ENCODE measurements around the gene TTC3. TPM values are rescaled to one million over a fixed set of nuclear protein-coding genes. Genes with fewer than 3 reads are reported as not detected.

The TTC3 gene
- total RNA-seq, 1 experiment from 2014 or later: 92.8 TPM

DNA sequence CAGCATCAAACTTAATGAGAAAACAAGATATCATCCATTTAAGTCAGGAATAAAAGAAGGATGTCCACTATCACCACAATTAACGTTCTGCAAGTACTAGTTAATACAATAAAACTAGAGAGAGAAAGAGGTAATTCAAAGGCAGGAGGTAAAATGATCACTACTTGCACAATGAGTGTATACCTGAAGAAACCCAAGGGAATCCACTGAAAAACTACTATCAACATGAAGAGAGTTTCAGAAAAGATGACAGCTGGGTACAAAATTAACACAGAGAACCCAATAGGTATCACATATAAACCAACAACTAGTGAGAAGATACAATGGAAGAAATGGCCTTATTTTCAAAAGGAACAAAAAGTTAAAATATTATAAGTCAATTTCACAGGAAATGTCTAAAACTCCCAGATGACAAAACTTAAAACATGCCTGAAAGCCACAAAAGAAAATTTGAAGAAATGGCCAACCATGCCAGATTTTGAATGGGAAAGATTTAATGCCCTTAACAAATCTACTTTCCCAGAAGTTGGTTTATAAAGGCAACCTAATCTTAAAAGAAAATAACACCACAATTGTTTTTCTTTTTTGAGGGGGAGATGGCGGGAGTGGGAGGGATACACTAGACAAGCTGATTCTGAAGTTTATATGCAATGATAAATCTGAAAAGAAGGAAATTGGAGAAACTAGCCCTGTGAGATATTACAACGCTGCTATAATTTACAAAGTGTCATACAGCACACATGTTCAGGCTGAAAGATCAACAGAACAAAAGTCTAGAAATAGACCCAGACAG lies 176.3 kb downstream of the TTC3 start:
- POLR2A ChIA-PET: no interaction called here
- no peak overlapping the region for H3K4me3 Mint-ChIP-seq (ENCODE audit: unreplicated experiment)
- TF ChIP-seq, protein P1, sequence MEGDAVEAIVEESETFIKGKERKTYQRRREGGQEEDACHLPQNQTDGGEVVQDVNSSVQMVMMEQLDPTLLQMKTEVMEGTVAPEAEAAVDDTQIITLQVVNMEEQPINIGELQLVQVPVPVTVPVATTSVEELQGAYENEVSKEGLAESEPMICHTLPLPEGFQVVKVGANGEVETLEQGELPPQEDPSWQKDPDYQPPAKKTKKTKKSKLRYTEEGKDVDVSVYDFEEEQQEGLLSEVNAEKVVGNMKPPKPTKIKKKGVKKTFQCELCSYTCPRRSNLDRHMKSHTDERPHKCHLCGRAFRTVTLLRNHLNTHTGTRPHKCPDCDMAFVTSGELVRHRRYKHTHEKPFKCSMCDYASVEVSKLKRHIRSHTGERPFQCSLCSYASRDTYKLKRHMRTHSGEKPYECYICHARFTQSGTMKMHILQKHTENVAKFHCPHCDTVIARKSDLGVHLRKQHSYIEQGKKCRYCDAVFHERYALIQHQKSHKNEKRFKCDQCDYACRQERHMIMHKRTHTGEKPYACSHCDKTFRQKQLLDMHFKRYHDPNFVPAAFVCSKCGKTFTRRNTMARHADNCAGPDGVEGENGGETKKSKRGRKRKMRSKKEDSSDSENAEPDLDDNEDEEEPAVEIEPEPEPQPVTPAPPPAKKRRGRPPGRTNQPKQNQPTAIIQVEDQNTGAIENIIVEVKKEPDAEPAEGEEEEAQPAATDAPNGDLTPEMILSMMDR (IDR thresholded peaks at IDR 0.05; ENCODE audit: insufficient read depth in 1 of 2, low read depth in 1 of 2, low read length in 1 of 2, severe bottlenecking in 1 of 2, unreplicated experiment in 1 of 2): no peak
- Histone ChIP-seq H3K36me3 (ENCODE audit: control insufficient read depth, insufficient read depth, low read length) (no peaks in the 10 kb centered on the region), H3K9me3 (no peaks in the 10 kb centered on the region), H3K4me1 (no peaks in the 10 kb centered on the region), H3K27me3 (replicated peaks; ENCODE audit: control insufficient read depth, insufficient read depth, low read length) (no peaks in the 10 kb centered on the region), H3K4me3 (ENCODE audit: low read depth, low read length) (no peak overlapping the region)
- CTCF ChIA-PET: no interaction called here
- intact Hi-C loops (cut with micrococcal nuclease; ENCODE audit: unreplicated experiment): no loop called here
- H3K36me3 Mint-ChIP-seq (ENCODE audit: insufficient read depth, unreplicated experiment): peaks cover 6% of the 10 kb centered on the region
- no TSS peak for BruUV-seq (replicated peaks)
- no peak overlapping the region for H3K27ac Mint-ChIP-seq (ENCODE audit: unreplicated experiment)
- DNase-seq: no peak
- H3K9me3 Mint-ChIP-seq (ENCODE audit: unreplicated experiment): no peaks in the 10 kb centered on the region
- peaks cover 11% of the 10 kb centered on the region for H3K4me1 Mint-ChIP-seq (ENCODE audit: low read depth, unreplicated experiment)
- no peaks in the 10 kb centered on the region for H3K27me3 Mint-ChIP-seq (ENCODE audit: insufficient read depth, unreplicated experiment)

DNA sequence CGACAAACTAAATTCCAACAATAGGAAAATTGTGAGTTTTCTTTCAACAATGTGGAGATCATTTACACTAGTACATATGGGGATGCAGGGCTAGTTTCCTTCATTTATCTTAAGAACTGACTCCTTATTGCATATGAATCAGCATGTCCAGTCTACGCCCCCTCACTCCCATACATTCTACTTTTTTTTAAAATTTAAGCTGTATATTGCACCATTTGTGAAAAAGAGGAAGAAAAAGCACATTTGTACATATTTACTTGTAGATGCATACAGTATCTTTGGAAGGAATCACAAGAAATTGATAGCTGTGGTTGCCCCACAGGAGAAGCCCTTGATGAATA lies 178.2 kb downstream of the TTC3 start:
- H3K4me3 ChIP-seq (ENCODE audit: low read depth, low read length): no peak overlapping the region
- Mint-ChIP-seq H3K36me3 (ENCODE audit: insufficient read depth, unreplicated experiment) (peaks cover 6% of the 10 kb centered on the region), H3K4me1 (ENCODE audit: low read depth, unreplicated experiment) (no peaks in the 10 kb centered on the region), H3K27ac (ENCODE audit: unreplicated experiment) (no peak overlapping the region), H3K4me3 (ENCODE audit: unreplicated experiment) (no peak overlapping the region), H3K9me3 (ENCODE audit: unreplicated experiment) (no peaks in the 10 kb centered on the region), H3K27me3 (ENCODE audit: insufficient read depth, unreplicated experiment) (no peaks in the 10 kb centered on the region)
- DNase-seq: no peak
- TF ChIP-seq, protein P1 (IDR thresholded peaks at IDR 0.05; ENCODE audit: insufficient read depth in 1 of 2, low read depth in 1 of 2, low read length in 1 of 2, severe bottlenecking in 1 of 2, unreplicated experiment in 1 of 2): no peak
- ChIA-PET CTCF (interaction anchor here (0.6 kb wide), 1 partner anchor 16 kb away, joined by 4 read pairs; the partner anchor contains the start of gene VPS26C), POLR2A (interaction anchor here (0.6 kb wide), 1 partner anchor 22 kb away, joined by 6 read pairs; no protein-coding TSS in a partner anchor)
- BruUV-seq (replicated peaks): no TSS peak
- H3K36me3 ChIP-seq (ENCODE audit: control insufficient read depth, insufficient read depth, low read length): no peaks in the 10 kb centered on the region
- no peaks in the 10 kb centered on the region for H3K27me3 ChIP-seq (replicated peaks; ENCODE audit: control insufficient read depth, insufficient read depth, low read length)
- no peaks in the 10 kb centered on the region for H3K4me1 ChIP-seq
- H3K9me3 ChIP-seq: no peaks in the 10 kb centered on the region
- intact Hi-C loops (cut with micrococcal nuclease; ENCODE audit: unreplicated experiment): loop anchor here (10.0 kb wide), 1 partner anchor 314 kb away; no protein-coding TSS in a partner anchor

Other genes with a start within 250 kb of the TTC3 start
- 21.8 and 26.2 TPM in 2 replicates for gene HLCS, start 106.6 kb upstream of the TTC3 start, total RNA-seq (2022)
- 0.91 and 1.2 TPM in 2 replicates for gene RIPPLY3, start 66.6 kb upstream of the TTC3 start, total RNA-seq (2022)
- 22.3 and 23.4 TPM in 2 replicates for gene PIGP, start 183 bp upstream of the TTC3 start, total RNA-seq (2022)
- gene VPS26C, start 194.1 kb downstream of the TTC3 start, total RNA-seq (2022): 37.9 and 40.5 TPM in 2 replicates

Measured in Caco-2 (cell line).